Calu3 (cell line): Measurements from ENCODE around the gene CACNA1C. TPM values are rescaled to one million over a fixed set of nuclear protein-coding genes. Genes with fewer than 3 reads are reported as not detected.

Experiments used
- BruUV-seq: library from RNA; stranded (reverse); fragments of 400-500 nt; replicated peaks from 2 replicates; lab custom pipeline; 2021; lab: Mats Ljungman, UMichigan
- CTCF ChIA-PET: fragments of 300-600 bp; sonication (Branson Sonifier 250); formaldehyde crosslinking; loops from one replicate; lab custom pipeline; 2022; ENCODE audit warnings: antibody characterized with exemption; lab: Charles Lee
- DNase-seq: peaks from one replicate; pipeline ENCODE4 v3.0.0; 2022
- H3K27ac Mint-ChIP-seq: one replicate; pipeline ENCODE4 v1.8.0; 2022; ENCODE audit warnings: mixed read lengths; ENCODE audit not compliant: unreplicated experiment
- H3K27me3 Mint-ChIP-seq: one replicate; pipeline ENCODE4 v1.8.0; 2022; ENCODE audit warnings: mixed read lengths; ENCODE audit not compliant: unreplicated experiment
- H3K36me3 Mint-ChIP-seq: one replicate; pipeline ENCODE4 v1.8.0; 2022; ENCODE audit warnings: mild to moderate bottlenecking, moderate library complexity, mixed read lengths; ENCODE audit not compliant: insufficient read depth, unreplicated experiment
- H3K4me1 Mint-ChIP-seq: one replicate; pipeline ENCODE4 v1.8.0; 2022; ENCODE audit warnings: mild to moderate bottlenecking, low read depth, mixed read lengths; ENCODE audit not compliant: unreplicated experiment
- H3K4me3 Mint-ChIP-seq: one replicate; pipeline ENCODE4 v1.8.0; 2022; ENCODE audit warnings: mild to moderate bottlenecking, low read depth, moderate library complexity, mixed read lengths; ENCODE audit not compliant: unreplicated experiment
- H3K9me3 Mint-ChIP-seq: one replicate; pipeline ENCODE4 v1.8.0; 2022; ENCODE audit warnings: low read depth, mixed read lengths; ENCODE audit not compliant: unreplicated experiment
- CTCF ChIP-seq: fragments of 200-600 bp; IDR thresholded peaks from one replicate; pipeline ENCODE4 v1.8.0; 2022; ENCODE audit warnings: antibody characterized with exemption; ENCODE audit not compliant: unreplicated experiment
- intact Hi-C: fragments of 100-400 bp; cut with micrococcal nuclease; formaldehyde crosslinking; loops from one replicate; pipeline ENCODE4 v1.10.0; 2022; ENCODE audit not compliant: unreplicated experiment
- total RNA-seq: library from RNA; stranded (reverse); gene quantifications from 2 replicates; pipeline ENCODE4 v1.2.3, GENCODE V29; 2022

The CACNA1C gene
- total RNA-seq, 1 experiment from 2014 or later: not detected

GRCh38 chr12:2673966-2674810 is 621.4 kb downstream of the CACNA1C start:
- H3K9me3 Mint-ChIP-seq: no peaks in the 10 kb centered on the region
- BruUV-seq: no TSS peak
- CTCF ChIA-PET: interaction anchor here (0.5 kb wide), 1 partner anchor 143 kb away, joined by 3 read pairs; no protein-coding TSS in a partner anchor
- intact Hi-C loops: no loop called here
- no peaks in the 10 kb centered on the region for H3K4me1 Mint-ChIP-seq
- peaks cover 87% of the 10 kb centered on the region for H3K27me3 Mint-ChIP-seq
- no peak for TF ChIP-seq CTCF
- no peak for DNase-seq
- H3K4me3 Mint-ChIP-seq: no peak overlapping the region
- no peaks in the 10 kb centered on the region for H3K36me3 Mint-ChIP-seq
- H3K27ac Mint-ChIP-seq: no peak overlapping the region

GRCh38 chr12:2675776-2676175 is 623.0 kb downstream of the CACNA1C start:
- H3K9me3 Mint-ChIP-seq: no peaks in the 10 kb centered on the region
- H3K27me3 Mint-ChIP-seq: peaks cover 89% of the 10 kb centered on the region
- no peak for DNase-seq
- no peak for TF ChIP-seq CTCF
- H3K36me3 Mint-ChIP-seq: no peaks in the 10 kb centered on the region
- H3K4me3 Mint-ChIP-seq: no peak overlapping the region
- no TSS peak for BruUV-seq
- H3K4me1 Mint-ChIP-seq: no peaks in the 10 kb centered on the region
- intact Hi-C loops: no loop called here
- no peak overlapping the region for H3K27ac Mint-ChIP-seq
- CTCF ChIA-PET: no interaction called here

GRCh38 chr12:2677142-2677880 is 624.5 kb downstream of the CACNA1C start:
- Mint-ChIP-seq H3K4me3 (no peak overlapping the region), H3K36me3 (no peaks in the 10 kb centered on the region), H3K27me3 (peaks cover 89% of the 10 kb centered on the region), H3K4me1 (no peaks in the 10 kb centered on the region), H3K9me3 (no peaks in the 10 kb centered on the region), H3K27ac (no peak overlapping the region)
- intact Hi-C loops: no loop called here
- TF ChIP-seq CTCF: no peak
- no peak for DNase-seq
- no TSS peak for BruUV-seq
- CTCF ChIA-PET: no interaction called here

GRCh38 chr12:2678426-2678825 is 625.6 kb downstream of the CACNA1C start:
- no peak overlapping the region for H3K27ac Mint-ChIP-seq
- H3K4me1 Mint-ChIP-seq: peaks cover 8% of the 10 kb centered on the region
- intact Hi-C loops: no loop called here
- no peak overlapping the region for H3K4me3 Mint-ChIP-seq
- no TSS peak for BruUV-seq
- H3K36me3 Mint-ChIP-seq: peaks cover 6% of the 10 kb centered on the region
- TF ChIP-seq CTCF: no peak
- peaks cover 97% of the 10 kb centered on the region for H3K27me3 Mint-ChIP-seq
- CTCF ChIA-PET: interaction anchor here (0.6 kb wide), 1 partner anchor 1810 kb away, joined by 3 read pairs; no protein-coding TSS in a partner anchor
- no peak for DNase-seq
- peaks cover 4% of the 10 kb centered on the region for H3K9me3 Mint-ChIP-seq
